HepG2 (cell line): ENCODE results near the gene LYRM9. TPM values are rescaled to one million over a fixed set of nuclear protein-coding genes. Genes with fewer than 3 reads are reported as not detected.
"Not testable (repeated sequence)": the region's sequence is repeated elsewhere in the genome, so short reads cannot be mapped to it uniquely, and the experiment has no call there.

Source experiments
- ATAC-seq: fragments of 200-7000 bp; cut with Tn5 transposase; 3 replicates; pipeline ENCODE4 v1.9.1; 2020; ENCODE audit warnings: mild to moderate bottlenecking, moderate library complexity
- BruUV-seq: library from RNA; stranded (reverse); fragments of 400-500 nt; replicated peaks from 2 replicates; lab custom pipeline; 2021; lab: Mats Ljungman, UMichigan
- CTCF ChIA-PET: fragments of 300-600 bp; formaldehyde crosslinking; extraction: SDS; loops from one replicate; lab custom pipeline; 2021; ENCODE audit warnings: low total read pairs, inconsistent platforms, low intra/inter-chr PET ratio; lab: Yijun Ruan, JAX
- POLR2A ChIA-PET: fragments of 350-600 bp; sonication (Branson Sonifier 250); formaldehyde crosslinking; loops from one replicate; lab custom pipeline; 2020; ENCODE audit warnings: antibody characterized with exemption, inconsistent platforms; lab: Yijun Ruan, JAX
- DNase-seq: peaks from one replicate; pipeline ENCODE4 v3.0.0-alpha.2; 2015; ENCODE audit warnings: low spot score
- FAIRE-seq: peaks from 3 replicates; lab custom pipeline; 2011; peaks lifted over from hg19 to GRCh38; lab: Jason Lieb, UNC
- H2AFZ ChIP-seq: one replicate; pipeline ENCODE4 v1.6.1; 2011; ENCODE audit warnings: low read length, inconsistent platforms
- H3K27ac ChIP-seq: fragments of 300-600 bp; 3 replicates; pipeline ENCODE4 v1.8.0; 2011; ENCODE audit warnings: mixed run types, mild to moderate bottlenecking, mixed read lengths, low read length, inconsistent platforms; ENCODE audit not compliant: insufficient read depth; ENCODE audit errors: extremely low read length
- H3K27me3 ChIP-seq, 2 experiments: fragments of 200-600 bp in 1 of 2; 2 replicates in 1 of 2; 3 replicates in 1 of 2; pipeline versions ENCODE4 v1.6.0 to v1.8.0; 2011; ENCODE audit warnings: low read length in 2 of 2, mild to moderate bottlenecking in 2 of 2, moderate library complexity in 2 of 2, inconsistent platforms in 1 of 2; ENCODE audit not compliant: insufficient read depth in 2 of 2, control insufficient read depth in 1 of 2
- H3K36me3 ChIP-seq, 2 experiments: fragments of 200-600 bp in 1 of 2; replicated peaks in 1 of 2; 2 replicates in 1 of 2; 3 replicates in 1 of 2; pipeline versions ENCODE4 v1.5.1 to v1.8.0; 2011; ENCODE audit warnings: low read length in 2 of 2, inconsistent platforms in 1 of 2; ENCODE audit not compliant: insufficient read depth in 2 of 2, control insufficient read depth in 1 of 2
- H3K4me1 ChIP-seq: 2 replicates; pipeline ENCODE4 v1.5.1; 2012; ENCODE audit warnings: low read length, inconsistent platforms; ENCODE audit not compliant: insufficient read depth
- H3K4me2 ChIP-seq: 2 replicates; pipeline ENCODE4 v1.6.0; 2011; ENCODE audit warnings: low read depth, low read length, inconsistent platforms
- H3K4me3 ChIP-seq, 3 experiments: fragments of 200-600 bp in 1 of 3; sonication (generic), shearing (Covaris generic) in 1 of 3; replicated peaks in 1 of 3; 2 replicates each; pipeline ENCODE4 v1.5.1; 2011 to 2016; ENCODE audit warnings: low read length in 3 of 3, inconsistent platforms in 2 of 3, low read depth in 2 of 3, mild to moderate bottlenecking in 2 of 3, control low read depth in 1 of 3, mixed read lengths in 1 of 3; ENCODE audit not compliant: insufficient read depth in 1 of 3
- H3K79me2 ChIP-seq: one replicate; pipeline ENCODE4 v1.6.1; 2011; ENCODE audit warnings: low read length, inconsistent platforms; ENCODE audit not compliant: insufficient read depth
- H3K9ac ChIP-seq: 2 replicates; pipeline ENCODE4 v1.6.0; 2011; ENCODE audit warnings: mild to moderate bottlenecking, low read depth, low read length, inconsistent platforms; ENCODE audit not compliant: insufficient read depth
- H3K9me3 ChIP-seq: 2 replicates; pipeline ENCODE4 v1.5.1; 2012; ENCODE audit warnings: mild to moderate bottlenecking, low read length
- H4K20me1 ChIP-seq: 2 replicates; pipeline ENCODE4 v1.6.0; 2011; ENCODE audit warnings: inconsistent platforms, mild to moderate bottlenecking, low read length, moderate library complexity; ENCODE audit not compliant: insufficient read depth
- ATF3 ChIP-seq: sonication (generic); formaldehyde crosslinking; IDR thresholded peaks from 2 replicates; pipeline ENCODE4 v1.4.0; 2020; ENCODE audit warnings: missing genetic modification reagents
- HINFP ChIP-seq: sonication (generic); formaldehyde crosslinking; IDR thresholded peaks from 2 replicates; pipeline ENCODE4 v1.4.0; 2020; ENCODE audit warnings: low read depth, mild to moderate bottlenecking, missing genetic modification reagents
- MAFF ChIP-seq: IDR thresholded peaks from 2 replicates; pipeline ENCODE4 v1.6.1; 2011; ENCODE audit warnings: low read depth, low read length, improper control_type of control experiment
- MAFK ChIP-seq, 2 experiments: IDR thresholded peaks in 1 of 2; conservative IDR thresholded peaks in 1 of 2; 2 replicates each; pipeline ENCODE4 v1.6.1; 2011; ENCODE audit warnings: improper control_type of control experiment in 2 of 2, low read length in 2 of 2
- ONECUT2 ChIP-seq: sonication (generic); formaldehyde crosslinking; IDR thresholded peaks from 2 replicates; pipeline ENCODE4 v1.4.0; 2020; ENCODE audit warnings: missing genetic modification reagents
- SYNCRIP ChIP-seq: fragments of 200-400 bp; formaldehyde crosslinking; IDR thresholded peaks from 2 replicates; pipeline ENCODE4 v1.6.1; 2018; ENCODE audit warnings: mild to moderate bottlenecking, low read depth, low read length; ENCODE audit not compliant: insufficient read depth
- TBP ChIP-seq: sonication (generic); formaldehyde crosslinking; IDR thresholded peaks from 2 replicates; pipeline ENCODE4 v1.5.0; 2020; ENCODE audit warnings: missing genetic modification reagents
- ZNF207 ChIP-seq: fragments of 450-650 bp; IDR thresholded peaks from 2 replicates; pipeline ENCODE4 v1.6.1; 2016; ENCODE audit warnings: antibody characterized with exemption, borderline replicate concordance
- ZNF441 ChIP-seq: sonication (generic); formaldehyde crosslinking; IDR thresholded peaks from 2 replicates; pipeline ENCODE4 v1.7.0; 2021; ENCODE audit warnings: missing genetic modification reagents, borderline replicate concordance
- ZNF672 ChIP-seq: sonication (generic); formaldehyde crosslinking; IDR thresholded peaks from 2 replicates; pipeline ENCODE4 v1.8.1; 2022; ENCODE audit warnings: missing genetic modification reagents
- WGBS: methylation state at CpG from one replicate; pipeline ENCODE4 v1.1.6; 2017; ENCODE audit warnings: low lambda C conversion rate; 5-methylcytosine and 5-hydroxymethylcytosine counted together
- in situ Hi-C: cut with HindIII; loops from 2 replicates; pipeline ENCODE4 v1.10.0; 2017; ENCODE audit warnings: low pct_unique_long_range_greater_than_20kb; ENCODE audit not compliant: extremely low pct_ligation_motif_present
- intact Hi-C: fragments of 100-400 bp; cut with micrococcal nuclease; formaldehyde crosslinking; loops from one replicate; pipeline ENCODE4 v1.10.0; 2022; ENCODE audit not compliant: unreplicated experiment
- polyA plus RNA-seq, 8 experiments: library from polyadenylated mRNA; depleted of rRNA in 3 of 8; stranded (reverse) in 7 of 8; unstranded in 1 of 8; fragments of >200 nt; fragmentation: Illumina TruSeq in 4 of 8; extraction: Trizol in 4 of 8; gene quantifications; 2 replicates each; pipeline versions ENCODE4 v1.2.1 to v1.2.3, GENCODE V29; 2011 to 2016; ENCODE audit warnings: low read depth in 4 of 8, missing spikeins in 1 of 8, mixed read lengths in 1 of 8; ENCODE audit not compliant: insufficient read depth in 1 of 8
- total RNA-seq, 5 experiments: library from RNA; depleted of rRNA; stranded (reverse); fragments of >200 nt; fragmentation: Illumina TruSeq; extraction: Trizol; gene quantifications; 2 replicates each; pipeline ENCODE4 v1.2.3, GENCODE V29; 2016; ENCODE audit warnings: low read depth in 1 of 5

LYRM9 gene
- total and polyA plus RNA-seq, 2 of the 13 experiments (the other 11 are each of a cell fraction or from before 2014, with no cell fraction given), result 0.24 to 0.66 TPM

- TF ChIP-seq HINFP (CRISPR knock-in tag) (no peak), ZNF207 (no peak), SYNCRIP (no peak), ZNF441 (CRISPR knock-in tag) (no peak), ATF3 (CRISPR knock-in tag) (no peak), ONECUT2 (CRISPR knock-in tag) (no peak), TBP (CRISPR knock-in tag) (no peak), ZNF672 (CRISPR knock-in tag) (no peak)
Observed at GRCh38 chr17:27848931-27849330, 44.2 kb downstream of the LYRM9 start (continued).

- WGBS, result 80% methylated on average over 9 of the region's 11 CpGs
- ATAC-seq, H3K9me3 ChIP-seq, in situ Hi-C loops, H3K4me3 ChIP-seq, H4K20me1 ChIP-seq, DNase-seq, H3K9ac ChIP-seq, H2AFZ ChIP-seq, CTCF ChIA-PET, H3K4me2 ChIP-seq, intact Hi-C loops, H3K79me2 ChIP-seq, FAIRE-seq, BruUV-seq, H3K36me3 ChIP-seq, H3K27me3 ChIP-seq, H3K27ac ChIP-seq, POLR2A ChIA-PET: not testable (repeated sequence)
- TF ChIP-seq MAFF (peak; percentile 71), MAFK (conservative IDR thresholded peaks at IDR 0.05 in 1 of 2, IDR thresholded peaks at IDR 0.05 in 1 of 2; ENCODE audit: low read length in 2 of 2) (peak; percentile 32 to 68; a peak in 2 of 4 replicates)
- peaks cover 14% of the 10 kb centered on the region for H3K4me1 ChIP-seq
Observed at GRCh38 chr17:27846808-27847307, 46.3 kb downstream of the LYRM9 start.
